ENCODE results near the gene NRIP1.

The NRIP1 gene, protein sequence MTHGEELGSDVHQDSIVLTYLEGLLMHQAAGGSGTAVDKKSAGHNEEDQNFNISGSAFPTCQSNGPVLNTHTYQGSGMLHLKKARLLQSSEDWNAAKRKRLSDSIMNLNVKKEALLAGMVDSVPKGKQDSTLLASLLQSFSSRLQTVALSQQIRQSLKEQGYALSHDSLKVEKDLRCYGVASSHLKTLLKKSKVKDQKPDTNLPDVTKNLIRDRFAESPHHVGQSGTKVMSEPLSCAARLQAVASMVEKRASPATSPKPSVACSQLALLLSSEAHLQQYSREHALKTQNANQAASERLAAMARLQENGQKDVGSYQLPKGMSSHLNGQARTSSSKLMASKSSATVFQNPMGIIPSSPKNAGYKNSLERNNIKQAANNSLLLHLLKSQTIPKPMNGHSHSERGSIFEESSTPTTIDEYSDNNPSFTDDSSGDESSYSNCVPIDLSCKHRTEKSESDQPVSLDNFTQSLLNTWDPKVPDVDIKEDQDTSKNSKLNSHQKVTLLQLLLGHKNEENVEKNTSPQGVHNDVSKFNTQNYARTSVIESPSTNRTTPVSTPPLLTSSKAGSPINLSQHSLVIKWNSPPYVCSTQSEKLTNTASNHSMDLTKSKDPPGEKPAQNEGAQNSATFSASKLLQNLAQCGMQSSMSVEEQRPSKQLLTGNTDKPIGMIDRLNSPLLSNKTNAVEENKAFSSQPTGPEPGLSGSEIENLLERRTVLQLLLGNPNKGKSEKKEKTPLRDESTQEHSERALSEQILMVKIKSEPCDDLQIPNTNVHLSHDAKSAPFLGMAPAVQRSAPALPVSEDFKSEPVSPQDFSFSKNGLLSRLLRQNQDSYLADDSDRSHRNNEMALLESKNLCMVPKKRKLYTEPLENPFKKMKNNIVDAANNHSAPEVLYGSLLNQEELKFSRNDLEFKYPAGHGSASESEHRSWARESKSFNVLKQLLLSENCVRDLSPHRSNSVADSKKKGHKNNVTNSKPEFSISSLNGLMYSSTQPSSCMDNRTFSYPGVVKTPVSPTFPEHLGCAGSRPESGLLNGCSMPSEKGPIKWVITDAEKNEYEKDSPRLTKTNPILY (N-terminal part only)

GRCh38 chr21:15064576-15065391 lies at the start of gene NRIP1:
TSS of gene NRIP1 (minus strand) at chr21:15065000. CDS start at chr21:14968192, 96,808 bp downstream.
- DNase-seq: peak; percentile 21 to 89 (median 82)

- no peak for DNase-seq
Observed at GRCh38 chr21:15112858-15113257, 48.1 kb upstream of the NRIP1 start.

- DNase-seq: no peak
Observed at GRCh38 chr21:15108801-15109200, 44.0 kb upstream of the NRIP1 start.

DNA sequence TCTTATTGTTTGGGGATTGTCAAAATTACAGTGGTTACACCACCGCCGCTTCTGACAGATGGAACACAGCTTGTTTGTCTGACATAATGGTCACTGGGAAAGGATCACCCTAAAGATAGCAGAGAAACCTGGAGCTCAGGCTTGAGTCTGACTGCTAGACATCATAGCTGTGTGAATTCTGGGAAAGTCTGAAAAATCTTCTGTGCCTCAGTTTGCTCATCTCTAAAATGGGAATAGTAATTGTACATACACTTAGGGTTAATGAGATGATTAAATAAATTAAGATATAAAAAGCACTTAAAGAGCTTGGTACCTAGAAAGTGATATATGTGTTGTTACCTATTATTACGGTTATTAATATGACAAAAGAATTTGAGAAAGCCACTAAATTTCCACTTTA lies 39.7 kb upstream of the NRIP1 start:
- no peak for DNase-seq

DNA sequence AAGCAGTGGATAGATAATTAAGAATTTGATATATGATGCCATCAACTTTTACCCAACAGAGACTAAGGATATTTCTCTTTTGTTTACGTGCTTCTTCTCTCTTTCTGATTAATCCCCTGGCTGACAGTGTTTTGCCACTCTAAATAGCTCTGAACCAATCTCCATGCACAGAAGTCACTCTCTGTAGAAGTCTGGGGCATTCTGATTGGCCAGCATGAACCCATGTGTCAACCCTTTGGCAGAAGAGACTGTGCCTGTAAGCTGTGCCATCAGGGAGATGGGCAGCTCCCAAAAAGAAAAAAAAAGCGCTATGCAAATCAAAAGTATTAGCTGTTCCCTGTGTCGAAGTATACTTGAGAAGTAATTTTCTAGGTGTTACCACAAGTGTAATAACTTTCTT lies 34.1 kb upstream of the NRIP1 start:
- DNase-seq: no peak

DNA sequence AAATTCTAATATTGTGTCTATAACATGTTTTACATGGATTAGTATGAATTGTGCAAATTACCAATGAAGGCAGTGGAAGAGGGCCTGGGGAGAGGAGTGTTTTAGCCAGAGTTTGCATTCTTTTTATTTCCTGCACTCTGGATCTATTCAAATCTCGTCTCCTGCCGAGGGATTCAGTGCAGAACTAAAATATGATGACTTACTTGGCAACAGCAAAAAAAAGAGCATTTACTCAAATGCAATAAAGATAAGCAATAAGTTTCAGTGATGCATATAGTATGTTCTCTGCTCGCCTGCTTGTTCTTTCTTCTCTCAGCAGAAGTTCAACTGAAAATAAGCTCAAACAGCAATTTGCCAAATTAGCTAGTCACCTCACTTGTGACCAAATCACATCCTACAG lies 33.4 kb upstream of the NRIP1 start:
- DNase-seq: no peak

- DNase-seq: no peak
Observed at GRCh38 chr21:15097580-15097979, 32.8 kb upstream of the NRIP1 start.

DNA sequence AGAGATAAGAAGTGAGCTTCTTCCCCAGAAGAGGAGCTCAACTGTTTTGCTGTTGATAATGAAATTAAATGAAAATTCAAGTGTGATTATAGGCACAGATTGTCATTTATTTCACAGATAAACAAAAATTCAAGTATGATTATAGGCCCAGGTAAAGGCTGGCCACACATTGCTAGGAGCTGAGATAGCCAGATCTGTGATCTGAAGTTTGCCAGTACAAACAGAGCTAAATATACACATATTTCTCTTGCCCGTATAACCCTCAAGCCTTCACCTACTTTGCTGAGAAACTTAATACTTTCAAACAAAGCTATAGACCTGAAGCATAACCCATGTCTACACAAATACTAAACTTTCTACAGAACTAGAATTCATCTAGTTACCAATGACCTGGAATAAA lies 31.3 kb upstream of the NRIP1 start:
- DNase-seq: no peak

DNA sequence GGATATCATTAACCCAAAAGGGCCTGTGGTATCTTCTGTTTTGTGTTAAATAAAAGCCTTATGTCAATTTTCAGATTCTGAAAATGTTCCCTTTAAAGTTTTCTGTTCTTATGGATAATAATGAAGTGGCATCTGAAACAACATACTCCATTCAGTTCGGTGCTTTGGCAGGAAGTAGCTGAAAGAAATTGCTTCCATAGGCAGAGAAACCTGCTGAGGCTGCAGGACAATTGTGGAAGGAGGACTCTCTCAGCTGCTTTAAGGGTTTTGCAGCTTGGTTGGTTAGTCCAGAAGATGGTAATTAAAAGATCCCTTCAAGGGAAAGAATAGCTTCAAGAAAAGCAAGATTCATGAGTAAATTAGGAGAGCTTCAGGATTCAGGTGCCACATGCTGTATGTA lies 30.5 kb upstream of the NRIP1 start:
- no peak for DNase-seq

DNA sequence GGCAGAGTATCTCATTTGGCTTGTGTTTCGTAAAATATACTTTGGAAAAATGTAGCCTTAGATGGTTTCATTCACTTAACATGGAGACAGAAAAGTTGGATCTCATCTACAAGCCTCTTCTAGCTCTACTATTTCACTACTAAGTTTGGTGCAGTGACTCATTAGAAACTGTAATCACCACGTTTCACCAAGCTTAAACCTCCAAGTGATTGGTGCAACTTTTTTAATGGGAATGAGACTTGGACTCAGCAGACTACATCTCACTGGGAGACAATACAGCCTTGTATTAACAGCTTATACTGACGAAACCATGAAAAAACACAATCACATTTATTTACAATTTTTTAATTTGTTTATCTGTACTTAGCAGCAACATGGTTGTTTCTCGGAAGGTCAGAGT lies 29.9 kb upstream of the NRIP1 start:
- DNase-seq: no peak

- no peak for DNase-seq
Observed at GRCh38 chr21:15093216-15093615, 28.4 kb upstream of the NRIP1 start.

DNA sequence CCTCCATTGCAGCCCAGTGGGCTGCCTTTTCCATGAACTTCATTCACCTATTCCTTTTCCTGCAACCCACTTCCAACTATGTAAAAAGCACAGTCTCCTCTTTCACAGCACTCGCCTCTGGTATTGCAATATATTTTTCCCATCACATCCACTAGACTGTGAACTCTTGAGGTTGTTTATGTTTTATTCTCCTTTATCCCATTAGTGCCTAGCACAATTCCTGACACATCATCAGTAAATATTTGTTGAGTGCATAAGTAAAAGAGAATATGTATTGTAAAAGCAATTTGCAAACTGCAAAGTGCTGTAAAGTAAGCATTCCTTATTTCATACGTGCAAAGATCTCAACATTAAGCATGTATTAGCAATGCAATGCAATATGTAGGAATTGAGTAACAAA lies 27.9 kb upstream of the NRIP1 start:
- DNase-seq: no peak

DNA sequence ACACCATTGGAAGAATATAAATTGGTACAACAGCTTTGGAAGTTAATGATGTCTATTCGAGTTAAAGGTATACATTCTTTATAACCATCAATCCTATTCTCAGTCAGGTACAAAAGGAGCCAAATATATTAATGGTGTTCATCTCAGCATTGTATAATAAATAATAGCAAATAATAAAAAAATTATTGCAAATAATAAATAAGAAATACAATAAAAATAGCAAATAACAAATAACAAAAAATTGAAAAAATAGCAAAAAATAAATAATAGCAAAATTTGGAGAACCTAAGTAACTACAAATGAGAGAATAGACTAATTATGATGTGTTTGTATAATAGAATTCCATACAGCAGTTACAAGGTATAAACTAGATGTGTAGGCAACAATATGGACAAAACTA lies 25.6 kb upstream of the NRIP1 start:
- DNase-seq: no peak

DNA sequence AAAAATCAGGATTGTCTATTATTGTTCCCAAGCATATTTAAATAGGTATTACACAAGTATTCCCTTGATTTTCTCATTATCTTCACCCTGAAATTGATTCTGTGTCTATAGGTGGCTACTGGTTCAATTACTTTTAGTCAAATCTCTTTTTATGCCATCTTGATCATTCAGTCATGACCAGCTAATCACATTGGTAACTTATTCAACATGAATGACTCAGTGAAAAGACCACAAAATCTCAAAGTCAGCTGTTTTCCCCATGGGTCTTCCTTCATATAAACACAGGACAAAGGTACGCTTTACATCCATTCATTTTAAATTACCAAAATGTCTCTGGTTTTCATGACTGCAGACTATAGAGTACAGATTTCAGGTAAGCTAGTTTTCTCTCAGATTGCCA lies 23.7 kb upstream of the NRIP1 start:
- DNase-seq: no peak

- DNase-seq: no peak
Observed at GRCh38 chr21:15084668-15085067, 19.9 kb upstream of the NRIP1 start.

DNA sequence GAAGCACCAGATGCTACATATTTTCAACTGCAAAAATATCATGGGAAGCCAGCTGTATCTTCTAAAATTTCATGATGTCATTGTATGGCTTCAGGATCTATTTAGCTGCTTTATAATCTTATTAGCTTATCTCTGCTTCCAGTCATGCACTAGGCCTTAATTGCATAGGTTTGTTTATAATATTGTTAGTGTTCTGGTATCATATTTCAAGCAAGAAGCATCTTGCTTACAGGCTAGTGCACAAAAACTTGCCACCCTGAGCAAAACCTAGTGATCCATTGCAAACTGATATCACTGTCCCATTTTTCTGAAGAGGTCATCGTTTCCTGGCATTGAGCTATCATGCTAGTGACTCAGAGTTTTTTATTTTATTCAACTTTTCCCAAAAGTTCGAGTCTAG lies 15.7 kb upstream of the NRIP1 start:
- DNase-seq: no peak

DNA sequence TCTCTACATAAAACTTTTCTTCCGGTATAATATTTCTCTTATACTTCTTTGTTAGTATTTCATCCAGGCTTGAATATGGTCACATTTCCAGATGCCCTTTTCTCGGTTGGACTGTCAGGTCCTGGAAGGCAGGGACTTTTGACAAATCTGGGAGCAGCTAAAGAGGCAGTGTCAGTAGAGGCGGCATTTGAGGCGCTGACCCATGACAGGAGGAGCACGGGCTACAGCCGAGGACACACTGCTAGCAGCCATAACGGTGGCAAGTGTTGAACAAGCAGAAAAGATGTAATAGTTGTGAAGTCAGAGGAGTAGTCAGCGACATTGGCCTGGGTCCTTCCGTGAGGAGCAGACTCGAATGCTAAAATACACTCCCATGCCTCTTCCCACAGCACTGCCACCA lies 14.5 kb upstream of the NRIP1 start:
- no peak for DNase-seq

DNA sequence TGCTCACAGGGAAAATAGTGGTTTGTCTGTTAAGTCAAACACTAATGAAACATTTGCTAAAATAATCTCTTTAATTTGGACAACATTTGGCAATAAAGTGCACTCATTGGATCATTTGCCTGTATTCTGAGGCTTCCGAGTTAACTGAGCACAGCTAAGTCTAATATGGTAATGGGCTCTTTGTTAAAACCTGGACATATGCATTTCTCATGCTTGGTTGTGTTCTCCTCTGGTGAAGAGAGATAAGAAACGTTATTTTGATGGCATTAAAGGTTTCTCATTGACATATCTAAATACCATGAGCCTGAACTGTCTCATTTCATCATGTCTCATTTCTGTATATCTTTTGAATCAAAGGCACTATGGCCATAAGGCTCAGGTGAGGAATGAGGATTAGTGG lies 13.4 kb upstream of the NRIP1 start:
- no peak for DNase-seq

DNA sequence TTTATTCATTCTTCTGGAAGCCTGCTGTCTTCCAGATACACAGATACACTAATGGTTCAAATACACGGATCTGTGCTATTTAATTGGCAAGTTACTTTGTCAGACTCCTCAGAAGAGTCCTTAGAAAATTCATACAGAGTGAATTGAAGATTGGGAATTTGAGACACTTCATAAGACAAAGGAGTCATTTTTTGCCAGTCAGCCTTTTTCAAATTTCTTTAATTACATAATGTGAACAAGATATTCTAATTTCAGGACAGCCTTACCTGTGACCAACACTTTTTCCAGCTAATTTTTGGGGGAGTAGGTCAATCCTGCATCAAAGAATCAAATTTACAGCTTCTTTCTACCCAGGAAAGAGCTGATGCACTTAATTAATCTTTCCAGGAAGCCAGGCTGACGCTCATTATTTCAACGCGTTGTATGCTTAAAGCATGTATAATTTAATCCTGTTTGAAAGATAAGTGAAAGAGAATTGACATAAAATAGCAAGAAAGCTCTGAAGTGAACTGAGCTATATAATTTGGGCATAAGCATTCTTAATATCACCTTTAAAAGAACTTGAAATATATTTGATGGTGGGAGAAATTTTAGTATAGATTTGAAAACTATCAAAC lies 12.8 kb upstream of the NRIP1 start:
- DNase-seq: no peak

- no peak for DNase-seq
Observed at GRCh38 chr21:15076730-15077129, 11.9 kb upstream of the NRIP1 start.

DNA sequence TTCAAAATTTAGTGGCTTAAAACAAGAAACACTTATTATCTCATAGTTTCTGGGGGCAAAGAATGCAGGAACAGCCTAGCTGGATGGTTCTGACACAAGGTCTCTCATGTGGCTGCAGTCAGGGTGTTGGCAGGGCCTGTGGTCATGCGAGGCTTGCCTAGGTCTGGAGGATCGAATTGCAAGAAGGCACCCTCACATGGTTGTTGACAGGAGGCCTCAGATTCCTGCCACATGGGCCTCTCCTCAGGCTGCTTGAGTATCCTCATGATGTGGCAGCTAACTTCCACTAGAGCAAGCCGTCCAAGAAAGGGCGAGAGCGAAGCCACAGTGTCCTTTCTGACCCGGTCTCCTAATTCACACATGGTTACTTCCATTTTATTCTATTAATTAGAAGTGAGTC lies 6.2 kb upstream of the NRIP1 start:
- no peak for DNase-seq

DNA sequence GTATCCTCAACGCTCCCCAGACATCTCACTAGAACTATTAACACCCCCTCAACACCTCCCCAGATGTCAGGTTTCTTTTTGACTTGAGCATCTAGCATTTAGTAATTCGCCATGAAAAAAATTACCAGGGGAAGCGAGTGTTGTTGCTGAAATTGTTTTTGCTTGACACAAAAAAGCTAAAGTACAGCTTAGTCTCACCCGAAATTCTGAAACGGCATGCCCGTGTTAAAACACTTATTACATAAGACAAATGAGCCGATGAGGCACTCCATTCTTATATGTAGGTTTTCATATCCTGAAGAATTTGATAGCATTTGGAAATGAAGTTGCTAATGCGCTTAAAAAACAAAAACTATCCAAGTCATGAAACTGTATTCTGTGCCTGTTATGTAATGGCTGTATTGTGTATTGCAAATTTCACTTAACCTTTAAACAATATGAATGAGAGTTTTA lies 1.3 kb upstream of the NRIP1 start:
- DNase-seq: no peak

All from C1 segment of cervical spinal cord (tissue), 14 donors.